ENCODE results near the gene PROC.

GRCh38 chr2:127424598-127425520 is 6.6 kb downstream of the PROC start:
- TF ChIP-seq CTCF (IDR thresholded peaks at IDR 0.05) = no peak
- TF ChIP-seq POLR2A (IDR thresholded peaks at IDR 0.05) = no peak
